ENCODE data around the gene NEDD4L. TPM values are rescaled to one million over a fixed set of nuclear protein-coding genes. Genes with fewer than 3 reads are reported as not detected.

NEDD4L gene
- polyA plus RNA-seq, 1 experiment, result 14.1 TPM

DNA sequence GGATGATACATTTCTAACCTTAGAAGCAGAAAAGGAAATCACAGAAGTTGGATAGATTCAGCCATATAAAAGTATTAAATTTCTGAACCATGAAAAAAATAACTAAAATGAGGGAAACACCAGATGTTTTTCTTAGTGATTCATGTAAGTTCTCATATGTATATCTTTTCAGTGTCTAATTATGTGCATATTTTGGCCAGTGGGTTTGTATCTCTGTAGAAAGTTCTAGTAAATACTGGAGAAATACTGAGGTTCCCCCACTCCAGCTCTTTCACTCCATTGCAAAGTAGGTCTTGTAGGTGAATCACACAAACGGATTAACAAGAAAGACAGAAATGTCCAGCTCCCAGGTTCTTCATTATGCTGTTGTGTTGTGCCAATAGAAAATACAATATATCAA lies 222.3 kb downstream of the NEDD4L start:
- ChIA-PET POLR2A (no interaction called here), CTCF (no interaction called here)
- DNase-seq (ENCODE audit: low read depth), result no peak
- Histone ChIP-seq H3K4me3 (ENCODE audit: low read depth, low read length) (no peak overlapping the region), H3K36me3 (ENCODE audit: control insufficient read depth, insufficient read depth, low read length) (no peaks in the 10 kb centered on the region), H3K27me3 (ENCODE audit: control insufficient read depth, insufficient read depth, low read length) (no peaks in the 10 kb centered on the region)
- TF ChIP-seq, protein P1, sequence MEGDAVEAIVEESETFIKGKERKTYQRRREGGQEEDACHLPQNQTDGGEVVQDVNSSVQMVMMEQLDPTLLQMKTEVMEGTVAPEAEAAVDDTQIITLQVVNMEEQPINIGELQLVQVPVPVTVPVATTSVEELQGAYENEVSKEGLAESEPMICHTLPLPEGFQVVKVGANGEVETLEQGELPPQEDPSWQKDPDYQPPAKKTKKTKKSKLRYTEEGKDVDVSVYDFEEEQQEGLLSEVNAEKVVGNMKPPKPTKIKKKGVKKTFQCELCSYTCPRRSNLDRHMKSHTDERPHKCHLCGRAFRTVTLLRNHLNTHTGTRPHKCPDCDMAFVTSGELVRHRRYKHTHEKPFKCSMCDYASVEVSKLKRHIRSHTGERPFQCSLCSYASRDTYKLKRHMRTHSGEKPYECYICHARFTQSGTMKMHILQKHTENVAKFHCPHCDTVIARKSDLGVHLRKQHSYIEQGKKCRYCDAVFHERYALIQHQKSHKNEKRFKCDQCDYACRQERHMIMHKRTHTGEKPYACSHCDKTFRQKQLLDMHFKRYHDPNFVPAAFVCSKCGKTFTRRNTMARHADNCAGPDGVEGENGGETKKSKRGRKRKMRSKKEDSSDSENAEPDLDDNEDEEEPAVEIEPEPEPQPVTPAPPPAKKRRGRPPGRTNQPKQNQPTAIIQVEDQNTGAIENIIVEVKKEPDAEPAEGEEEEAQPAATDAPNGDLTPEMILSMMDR (IDR thresholded peaks at IDR 0.05; ENCODE audit: insufficient read depth, low read depth, low read length), result no peak

GRCh38 chr18:58267493-58267892 lies 223.5 kb downstream of the NEDD4L start:
- Histone ChIP-seq H3K27me3 (ENCODE audit: control insufficient read depth, insufficient read depth, low read length) (no peaks in the 10 kb centered on the region), H3K36me3 (ENCODE audit: control insufficient read depth, insufficient read depth, low read length) (no peaks in the 10 kb centered on the region), H3K4me3 (ENCODE audit: low read depth, low read length) (no peak overlapping the region)
- ChIA-PET CTCF (no interaction called here), POLR2A (no interaction called here)
- TF ChIP-seq, protein P1 (IDR thresholded peaks at IDR 0.05; ENCODE audit: insufficient read depth, low read depth, low read length), result no peak
- no peak for DNase-seq (ENCODE audit: low read depth)

DNA sequence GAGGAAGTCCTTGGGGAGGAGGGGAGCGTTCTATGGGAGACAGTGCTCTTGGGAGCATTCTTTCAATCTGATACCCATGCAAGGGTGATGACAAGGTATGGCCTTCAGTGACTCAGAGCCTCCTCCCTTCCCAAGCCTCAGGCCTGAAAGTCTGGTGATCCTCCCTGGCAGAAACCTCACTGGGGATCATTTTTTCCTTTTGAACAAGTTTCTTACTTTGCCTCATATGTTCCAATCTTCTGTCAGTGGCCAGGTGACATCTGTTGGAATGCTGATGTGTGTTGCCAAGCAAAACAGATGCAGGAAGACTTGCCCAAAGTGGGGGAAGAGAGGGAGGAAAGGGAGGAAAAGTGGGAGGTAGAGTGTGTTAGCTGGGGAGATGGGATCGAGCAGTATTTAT lies 224.8 kb downstream of the NEDD4L start:
- ChIA-PET CTCF (no interaction called here), POLR2A (no interaction called here)
- TF ChIP-seq, protein P1 (IDR thresholded peaks at IDR 0.05; ENCODE audit: insufficient read depth, low read depth, low read length), result no peak
- DNase-seq (ENCODE audit: low read depth), result no peak
- no peaks in the 10 kb centered on the region; the same call in 1 of the 2 replicates for H3K36me3 ChIP-seq (ENCODE audit: control insufficient read depth, insufficient read depth, low read length)
- H3K4me3 ChIP-seq (ENCODE audit: low read depth, low read length), result no peak overlapping the region
- H3K27me3 ChIP-seq (ENCODE audit: control insufficient read depth, insufficient read depth, low read length), result no peaks in the 10 kb centered on the region

- Histone ChIP-seq H3K27me3 (ENCODE audit: control insufficient read depth, insufficient read depth, low read length) (no peaks in the 10 kb centered on the region), H3K36me3 (ENCODE audit: control insufficient read depth, insufficient read depth, low read length) (no peaks in the 10 kb centered on the region; the same call in 1 of the 2 replicates), H3K4me3 (ENCODE audit: low read depth, low read length) (no peak overlapping the region)
- POLR2A ChIA-PET, result no interaction called here
- no peak for DNase-seq (ENCODE audit: low read depth)
- TF ChIP-seq, protein P1 (IDR thresholded peaks at IDR 0.05; ENCODE audit: insufficient read depth, low read depth, low read length), result no peak
- CTCF ChIA-PET, result no interaction called here
These were observed 225.9 kb downstream of the NEDD4L start for GRCh38 chr18:58269931-58270330.

DNA sequence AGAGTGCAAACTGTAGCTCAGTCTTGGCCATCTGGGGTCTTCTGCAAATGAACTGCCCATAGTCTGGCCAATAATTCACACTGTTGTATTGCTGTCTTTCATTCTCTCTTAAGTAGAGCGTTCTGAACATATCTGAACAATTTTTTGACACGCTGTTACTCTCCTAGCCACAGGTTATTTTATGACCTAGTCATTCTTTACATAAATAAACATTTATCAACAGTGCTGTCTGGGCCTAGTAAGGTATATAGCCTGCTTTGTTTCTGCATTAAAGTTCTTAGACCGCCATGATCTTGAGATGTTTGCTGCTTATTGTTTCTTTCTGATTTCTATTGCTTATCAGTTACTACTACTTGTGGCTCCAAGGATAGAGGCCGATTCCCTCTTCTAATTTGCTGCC lies 226.4 kb downstream of the NEDD4L start:
- DNase-seq (ENCODE audit: low read depth), result no peak
- Histone ChIP-seq H3K27me3 (ENCODE audit: control insufficient read depth, insufficient read depth, low read length) (no peaks in the 10 kb centered on the region), H3K4me3 (ENCODE audit: low read depth, low read length) (no peak overlapping the region), H3K36me3 (ENCODE audit: control insufficient read depth, insufficient read depth, low read length) (no peaks in the 10 kb centered on the region; the same call in 1 of the 2 replicates)
- CTCF ChIA-PET, result no interaction called here
- POLR2A ChIA-PET, result no interaction called here
- TF ChIP-seq, protein P1 (IDR thresholded peaks at IDR 0.05; ENCODE audit: insufficient read depth, low read depth, low read length), result no peak

Measured in BJ (cell line).